HG02759 (cell line): Measurements from ENCODE around the gene SPOCD1.

ENCODE experiments used
- ATAC-seq: cut with Tn5 transposase; IDR thresholded peaks from one replicate; pipeline ENCODE4 v1.9.1; 2021; ENCODE audit warnings: mild to moderate bottlenecking, moderate library complexity; ENCODE audit not compliant: unreplicated experiment

SPOCD1 gene

GRCh38 chr1:31815752-31816500, at the start of gene SPOCD1:
TSS of gene SPOCD1 (minus strand) at chr1:31816022. CDS start at chr1:31815333, 689 bp downstream.
- no peak for ATAC-seq

GRCh38 chr1:31862071-31862470, 46.2 kb upstream of the SPOCD1 start:
- ATAC-seq = no peak

GRCh38 chr1:31861346-31861745, 45.5 kb upstream of the SPOCD1 start:
- no peak for ATAC-seq

- ATAC-seq = no peak
Observed at GRCh38 chr1:31860581-31860980, 44.8 kb upstream of the SPOCD1 start.

GRCh38 chr1:31859719-31860118, 43.9 kb upstream of the SPOCD1 start:
- ATAC-seq = no peak

GRCh38 chr1:31859044-31859443, 43.2 kb upstream of the SPOCD1 start:
- ATAC-seq = no peak

- no peak for ATAC-seq
Observed at GRCh38 chr1:31857863-31858262, 42.0 kb upstream of the SPOCD1 start.

GRCh38 chr1:31856140-31856539, 40.3 kb upstream of the SPOCD1 start:
- ATAC-seq = no peak

- ATAC-seq = no peak
Observed at GRCh38 chr1:31855038-31855845, 39.4 kb upstream of the SPOCD1 start.

- ATAC-seq = no peak
Observed at GRCh38 chr1:31849653-31850052, 33.8 kb upstream of the SPOCD1 start.

GRCh38 chr1:31848381-31848897, 32.6 kb upstream of the SPOCD1 start:
- no peak for ATAC-seq

GRCh38 chr1:31846484-31846883, 30.7 kb upstream of the SPOCD1 start:
- no peak for ATAC-seq

GRCh38 chr1:31843506-31843905, 27.7 kb upstream of the SPOCD1 start:
- no peak for ATAC-seq

GRCh38 chr1:31839662-31840343, 24.0 kb upstream of the SPOCD1 start:
- ATAC-seq = no peak

- no peak for ATAC-seq
Observed at GRCh38 chr1:31837451-31838158, 21.8 kb upstream of the SPOCD1 start.

- no peak for ATAC-seq
Observed at GRCh38 chr1:31836638-31837037, 20.8 kb upstream of the SPOCD1 start.

- ATAC-seq = no peak
Observed at GRCh38 chr1:31835415-31835814, 19.6 kb upstream of the SPOCD1 start.

GRCh38 chr1:31834501-31834900, 18.7 kb upstream of the SPOCD1 start:
- no peak for ATAC-seq

GRCh38 chr1:31831397-31832378, 15.9 kb upstream of the SPOCD1 start:
- ATAC-seq = no peak

GRCh38 chr1:31830511-31830910, 14.7 kb upstream of the SPOCD1 start:
- no peak for ATAC-seq
